22Rv1 (cell line): ENCODE data around the gene MGAT5.

ENCODE experiments used
- CTCF ChIP-seq: fragments of 450-650 bp; IDR thresholded peaks from 2 replicates; pipeline ENCODE4 v1.5.1; 2017; ENCODE audit warnings: mild to moderate bottlenecking
- ZFX ChIP-seq: fragments of 450-650 bp; IDR thresholded peaks from 2 replicates; pipeline ENCODE4 v1.6.1; 2017; ENCODE audit warnings: antibody characterized with exemption, borderline replicate concordance

- TF ChIP-seq CTCF (no peak), ZFX (no peak)
Observed at GRCh38 chr2:134327367-134327766, 73.5 kb downstream of the MGAT5 start.
